Suprapubic skin (tissue), 3 donors: ENCODE results near the gene SLC6A19.

Source experiments
- CTCF ChIP-seq, 2 donors: fragments of 200-600 bp in 1 of 2; fragments of 450-650 bp in 1 of 2; sonication (generic) in 1 of 2; IDR thresholded peaks; one replicate each; pipeline ENCODE4 v1.5.1; 2016 to 2019; ENCODE audit warnings: antibody characterized with exemption in 2 of 2, mild to moderate bottlenecking in 1 of 2, moderate library complexity in 1 of 2
- EP300 ChIP-seq: sonication (generic); formaldehyde crosslinking; IDR thresholded peaks from one replicate; pipeline ENCODE4 v1.6.1; 2017; ENCODE audit warnings: antibody characterized with exemption
- POLR2A ChIP-seq, 2 donors: fragments of 450-650 bp; IDR thresholded peaks; one replicate each; pipeline ENCODE4 v1.6.1; 2017; ENCODE audit warnings: antibody characterized with exemption in 2 of 2, mild to moderate bottlenecking in 2 of 2, moderate library complexity in 2 of 2

- TF ChIP-seq CTCF (IDR thresholded peaks at IDR 0.05): no peak
- no peak for TF ChIP-seq POLR2A (IDR thresholded peaks at IDR 0.05)
- TF ChIP-seq EP300: no peak
These were observed 40.2 kb downstream of the SLC6A19 start for GRCh38 chr5:1241509-1242080.
